Embryonic facial prominence (tissue), 1 donor: ENCODE measurements around the gene SKA2.
"Not testable (repeated sequence)": the region's sequence is repeated elsewhere in the genome, so short reads cannot be mapped to it uniquely, and the experiment has no call there.

Source experiments
- DNase-seq: peaks from one replicate; pipeline ENCODE4 v3.0.0-alpha.2; 2016; ENCODE audit errors: extremely low spot score

SKA2 gene

GRCh38 chr17:59154721-59155438, at the start of gene SKA2:
TSS of gene SKA2 (minus strand) at chr17:59155186. CDS start at chr17:59155163, 23 bp downstream.
- peak; percentile 100 for DNase-seq

GRCh38 chr17:59202320-59202719, 47.3 kb upstream of the SKA2 start:
- no peak for DNase-seq

GRCh38 chr17:59199398-59199797, 44.4 kb upstream of the SKA2 start:
- DNase-seq = no peak

GRCh38 chr17:59193336-59193862, 38.4 kb upstream of the SKA2 start:
- DNase-seq = no peak

GRCh38 chr17:59190806-59191205, 35.8 kb upstream of the SKA2 start:
- DNase-seq = no peak

- DNase-seq = no peak
Measured at GRCh38 chr17:59186850-59187249, 31.9 kb upstream of the SKA2 start.

- DNase-seq = no peak
Measured at GRCh38 chr17:59185997-59186396, 31.0 kb upstream of the SKA2 start.

- DNase-seq = no peak
Measured at GRCh38 chr17:59181481-59181880, 26.5 kb upstream of the SKA2 start.

GRCh38 chr17:59180626-59181025, 25.6 kb upstream of the SKA2 start:
- DNase-seq = no peak

GRCh38 chr17:59179601-59180000, 24.6 kb upstream of the SKA2 start:
- not testable (repeated sequence) for DNase-seq

- DNase-seq = no peak
Measured at GRCh38 chr17:59178266-59178985, 23.4 kb upstream of the SKA2 start.

- DNase-seq = no peak
Measured at GRCh38 chr17:59175076-59175475, 20.1 kb upstream of the SKA2 start.

GRCh38 chr17:59174671-59175070, 19.7 kb upstream of the SKA2 start:
- DNase-seq = no peak

- DNase-seq = no peak
Measured at GRCh38 chr17:59172436-59173004, 17.5 kb upstream of the SKA2 start.

GRCh38 chr17:59167571-59168001, 12.6 kb upstream of the SKA2 start:
- no peak for DNase-seq

- DNase-seq = no peak
Measured at GRCh38 chr17:59165933-59166342, 11.0 kb upstream of the SKA2 start.

GRCh38 chr17:59161477-59161876, 6.5 kb upstream of the SKA2 start:
- DNase-seq = no peak

GRCh38 chr17:59160157-59161025, 5.4 kb upstream of the SKA2 start:
- no peak for DNase-seq

- no peak for DNase-seq
Measured at GRCh38 chr17:59155439-59156177, 622 bp upstream of the SKA2 start, which contains the start of gene PRR11. TSS of gene PRR11 (plus strand) at chr17:59155746. CDS start at chr17:59169753, 14,007 bp downstream.

GRCh38 chr17:59154292-59154720, 680 bp downstream of the SKA2 start:
- no peak for DNase-seq

GRCh38 chr17:59152925-59153324, 2.1 kb downstream of the SKA2 start:
- no peak for DNase-seq
